Mucosa of gallbladder (tissue), 1 donor: ENCODE results near the gene BEST1. TPM values are rescaled to one million over a fixed set of nuclear protein-coding genes. Genes with fewer than 3 reads are reported as not detected.
"Not testable (repeated sequence)": the region's sequence is repeated elsewhere in the genome, so short reads cannot be mapped to it uniquely, and the experiment has no call there.

Experiments used
- DNase-seq: peaks from one replicate; pipeline ENCODE4 v3.0.0-alpha.2; 2020; ENCODE audit warnings: low spot score
- total RNA-seq: library from RNA; stranded (reverse); gene quantifications from one replicate; pipeline ENCODE4 v1.2.1, GENCODE V29; 2021
- donor health status: DM: no; HTN: no; CAD: no.

Gene BEST1
- total RNA-seq, 1 donor from 2014 or later: 2.8 TPM

DNA sequence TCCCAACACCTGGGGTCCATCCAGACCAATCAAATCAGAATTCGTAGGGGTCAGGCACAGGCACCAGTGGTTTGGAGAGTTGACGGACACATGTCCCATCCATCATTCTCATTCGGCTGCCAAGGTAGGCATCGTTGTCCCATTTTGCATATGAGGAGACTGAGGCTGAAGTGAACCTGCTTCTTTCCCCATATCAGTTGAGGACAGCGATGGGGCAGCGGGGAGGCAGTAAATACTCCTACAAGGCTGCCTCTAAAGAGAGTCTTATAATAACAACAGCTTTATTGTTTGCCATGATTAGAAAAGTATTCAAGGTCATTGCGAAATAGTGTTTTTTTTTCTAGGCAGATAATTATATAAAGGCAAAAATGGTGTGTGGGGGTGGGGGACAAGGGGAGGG is 1.6 kb upstream of the BEST1 start:
- no peak for DNase-seq

DNA sequence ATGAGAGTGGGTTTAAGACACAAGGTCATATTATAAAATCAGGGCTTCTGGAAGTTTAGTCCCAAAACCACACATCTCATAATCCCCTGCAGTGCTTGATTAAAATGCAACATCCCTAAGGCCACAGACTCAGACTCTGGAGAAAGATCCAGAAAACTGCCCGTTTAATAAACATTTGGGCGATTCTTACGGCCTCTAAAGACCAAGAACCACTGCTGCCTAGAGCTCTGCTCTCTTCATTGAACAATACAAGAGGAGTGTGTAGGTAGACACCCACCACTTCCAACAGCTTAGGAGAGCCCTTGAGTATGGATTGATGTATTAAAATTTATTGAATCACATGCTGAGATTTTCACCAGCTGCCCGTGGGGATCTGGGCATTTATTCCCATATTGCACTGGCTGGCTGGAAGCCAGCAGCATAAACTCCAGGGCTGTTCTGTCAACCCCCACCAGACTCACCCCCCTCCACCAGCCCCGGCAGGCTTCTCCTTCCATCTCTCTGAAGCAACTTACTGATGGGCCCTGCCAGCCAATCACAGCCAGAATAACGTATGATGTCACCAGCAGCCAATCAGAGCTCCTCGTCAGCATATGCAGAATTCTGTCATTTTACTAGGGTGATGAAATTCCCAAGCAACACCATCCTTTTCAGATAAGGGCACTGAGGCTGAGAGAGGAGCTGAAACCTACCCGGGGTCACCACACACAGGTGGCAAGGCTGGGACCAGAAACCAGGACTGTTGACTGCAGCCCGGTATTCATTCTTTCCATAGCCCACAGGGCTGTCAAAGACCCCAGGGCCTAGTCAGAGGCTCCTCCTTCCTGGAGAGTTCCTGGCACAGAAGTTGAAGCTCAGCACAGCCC is 749 bp upstream of the BEST1 start:
- peak; percentile 64 for DNase-seq

DNA sequence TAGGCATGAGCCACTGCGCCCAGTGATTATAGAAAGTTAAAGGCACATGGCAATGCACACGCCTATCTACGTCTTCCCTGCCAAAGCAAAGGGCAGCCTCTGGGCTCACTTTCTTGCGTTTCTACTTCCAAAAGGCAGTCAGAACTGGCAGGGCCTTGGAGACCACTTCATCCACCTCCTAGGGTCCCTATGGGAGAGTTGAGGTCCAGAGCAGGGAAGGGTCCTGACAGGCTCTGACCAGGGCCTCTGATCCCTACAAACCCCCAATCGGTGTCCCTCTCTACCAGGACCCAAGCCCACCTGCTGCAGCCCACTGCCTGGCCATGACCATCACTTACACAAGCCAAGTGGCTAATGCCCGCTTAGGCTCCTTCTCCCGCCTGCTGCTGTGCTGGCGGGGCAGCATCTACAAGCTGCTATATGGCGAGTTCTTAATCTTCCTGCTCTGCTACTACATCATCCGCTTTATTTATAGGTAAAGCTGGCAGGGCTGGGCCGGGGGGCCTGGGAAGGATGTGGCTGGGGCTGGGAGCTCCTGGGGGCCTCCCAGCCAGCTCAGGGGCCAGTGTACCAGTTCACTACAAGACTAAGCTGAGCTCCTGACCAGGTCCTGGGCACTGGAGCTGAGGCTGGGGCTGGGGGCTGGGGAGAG is 1.5 kb downstream of the BEST1 start:
- DNase-seq: no peak

DNA sequence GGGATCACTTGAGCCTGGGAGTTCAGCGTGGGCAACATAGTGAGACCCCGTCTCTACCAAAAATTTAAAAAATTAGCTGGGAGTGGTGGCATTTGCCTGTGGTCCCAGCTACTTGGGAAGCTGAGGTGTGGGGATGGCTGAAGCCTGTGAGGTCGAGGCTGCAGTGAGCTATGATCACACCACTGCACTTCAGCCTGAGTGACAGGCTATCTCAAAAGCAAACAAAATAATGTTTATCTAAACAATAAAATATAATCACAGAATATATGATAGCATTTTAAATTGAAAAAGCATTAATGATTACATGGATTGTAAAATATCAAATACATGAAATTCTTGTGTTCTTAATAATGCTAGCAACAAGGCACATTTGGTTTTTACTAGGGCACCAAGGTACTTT is 2.7 kb downstream of the BEST1 start:
- no peak for DNase-seq

DNA sequence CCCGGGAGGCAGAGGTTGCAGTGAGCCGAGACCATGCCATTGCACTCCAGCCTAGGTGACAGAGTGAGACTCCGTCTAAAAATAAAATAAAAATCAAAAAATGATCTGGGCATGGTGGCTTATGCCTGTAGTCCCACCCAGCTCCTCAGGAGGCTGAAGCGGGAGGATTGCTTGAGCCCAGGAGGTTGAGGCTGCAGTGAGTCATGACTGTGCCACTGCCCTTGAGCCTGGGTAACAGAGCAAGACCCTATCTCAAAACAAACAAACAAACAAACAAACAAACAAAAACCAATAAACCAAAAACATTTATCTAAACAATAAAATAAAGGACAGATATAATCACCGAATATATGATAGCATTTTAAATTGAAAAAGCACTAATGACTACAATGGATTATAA is 3.5 kb downstream of the BEST1 start:
- not testable (repeated sequence) for DNase-seq

DNA sequence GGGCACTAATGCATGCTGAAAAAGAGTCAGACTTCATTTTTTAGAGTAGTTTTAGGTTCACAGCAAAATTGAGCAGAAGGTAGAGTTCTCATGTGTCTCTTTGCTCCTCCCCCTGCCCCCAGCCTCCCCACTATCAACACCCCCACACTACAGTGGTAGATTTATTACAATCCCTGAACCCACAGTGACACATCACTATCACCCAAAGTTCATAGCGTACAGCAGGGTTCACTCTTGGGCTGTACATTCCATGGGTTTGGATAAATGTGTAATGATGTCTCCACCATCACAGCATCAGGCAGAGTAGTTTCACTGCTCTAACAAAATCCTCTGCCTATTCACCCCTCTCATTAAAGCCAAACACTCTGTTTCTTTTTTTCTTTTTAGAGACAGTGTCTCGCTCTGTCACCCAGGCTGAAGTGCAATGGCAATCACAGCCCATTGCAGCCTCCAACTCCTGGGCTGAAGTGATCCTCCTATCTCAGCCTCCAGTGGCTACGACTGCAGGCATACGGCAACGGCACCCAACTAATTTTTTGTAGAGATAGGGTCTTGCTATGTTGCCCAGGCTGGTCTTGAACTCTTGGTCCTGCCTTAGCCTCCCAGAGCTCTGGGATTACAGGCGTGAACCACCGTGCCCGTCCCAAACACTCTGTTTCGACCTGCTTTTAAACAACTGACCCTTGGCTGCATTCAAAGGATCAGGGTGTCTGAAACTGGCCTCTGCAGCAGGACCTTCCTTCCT is 4.1 kb downstream of the BEST1 start:
- no peak for DNase-seq

DNA sequence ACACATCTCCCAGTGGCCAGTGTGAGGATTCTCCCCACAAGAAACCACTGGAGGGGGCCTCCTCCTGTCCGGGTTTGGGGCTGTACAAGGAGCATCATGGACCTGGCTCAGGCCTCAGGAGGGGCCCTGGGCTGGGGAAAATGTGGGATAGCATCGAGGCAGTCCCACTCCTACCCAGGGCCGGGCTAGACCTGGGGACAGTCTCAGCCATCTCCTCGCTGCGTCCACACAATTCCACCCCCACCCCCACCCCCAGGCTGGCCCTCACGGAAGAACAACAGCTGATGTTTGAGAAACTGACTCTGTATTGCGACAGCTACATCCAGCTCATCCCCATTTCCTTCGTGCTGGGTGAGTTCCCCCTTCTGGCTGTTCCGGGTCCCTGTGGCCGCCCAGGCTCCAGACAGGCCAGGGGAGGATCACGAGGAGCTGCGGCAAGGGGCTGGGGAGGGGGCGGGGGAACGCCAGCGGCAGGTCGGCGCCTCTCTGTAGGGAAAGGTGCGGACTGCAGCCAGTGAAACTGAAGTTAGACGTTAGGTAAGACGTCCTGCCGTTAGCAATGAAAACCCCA is 4.8 kb downstream of the BEST1 start:
- no peak for DNase-seq

DNA sequence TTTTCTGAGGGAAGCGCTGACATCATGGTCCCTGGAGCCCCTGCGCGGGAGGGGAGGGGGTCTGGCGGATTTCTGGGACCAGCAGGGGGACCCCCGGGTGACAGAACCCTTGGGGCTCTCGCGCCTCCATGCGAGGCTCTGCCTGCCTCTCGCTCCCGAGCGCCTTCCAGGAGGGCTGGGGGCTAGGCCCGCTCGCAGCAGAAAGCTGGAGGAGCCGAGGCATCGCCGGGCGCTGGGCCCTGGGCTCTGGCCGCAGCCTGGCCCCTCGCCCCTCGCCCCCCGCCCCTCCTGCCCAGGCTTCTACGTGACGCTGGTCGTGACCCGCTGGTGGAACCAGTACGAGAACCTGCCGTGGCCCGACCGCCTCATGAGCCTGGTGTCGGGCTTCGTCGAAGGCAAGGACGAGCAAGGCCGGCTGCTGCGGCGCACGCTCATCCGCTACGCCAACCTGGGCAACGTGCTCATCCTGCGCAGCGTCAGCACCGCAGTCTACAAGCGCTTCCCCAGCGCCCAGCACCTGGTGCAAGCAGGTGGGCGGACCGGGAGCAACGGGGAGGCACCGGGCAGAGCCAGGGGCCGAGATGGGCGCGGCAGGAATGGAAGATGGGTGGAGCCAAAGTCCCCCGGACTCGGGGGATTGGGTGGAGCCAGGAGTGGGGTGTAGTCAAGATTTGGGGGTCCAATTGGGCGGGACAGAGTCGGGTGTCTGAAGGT is 5.4 kb downstream of the BEST1 start:
- DNase-seq: no peak

DNA sequence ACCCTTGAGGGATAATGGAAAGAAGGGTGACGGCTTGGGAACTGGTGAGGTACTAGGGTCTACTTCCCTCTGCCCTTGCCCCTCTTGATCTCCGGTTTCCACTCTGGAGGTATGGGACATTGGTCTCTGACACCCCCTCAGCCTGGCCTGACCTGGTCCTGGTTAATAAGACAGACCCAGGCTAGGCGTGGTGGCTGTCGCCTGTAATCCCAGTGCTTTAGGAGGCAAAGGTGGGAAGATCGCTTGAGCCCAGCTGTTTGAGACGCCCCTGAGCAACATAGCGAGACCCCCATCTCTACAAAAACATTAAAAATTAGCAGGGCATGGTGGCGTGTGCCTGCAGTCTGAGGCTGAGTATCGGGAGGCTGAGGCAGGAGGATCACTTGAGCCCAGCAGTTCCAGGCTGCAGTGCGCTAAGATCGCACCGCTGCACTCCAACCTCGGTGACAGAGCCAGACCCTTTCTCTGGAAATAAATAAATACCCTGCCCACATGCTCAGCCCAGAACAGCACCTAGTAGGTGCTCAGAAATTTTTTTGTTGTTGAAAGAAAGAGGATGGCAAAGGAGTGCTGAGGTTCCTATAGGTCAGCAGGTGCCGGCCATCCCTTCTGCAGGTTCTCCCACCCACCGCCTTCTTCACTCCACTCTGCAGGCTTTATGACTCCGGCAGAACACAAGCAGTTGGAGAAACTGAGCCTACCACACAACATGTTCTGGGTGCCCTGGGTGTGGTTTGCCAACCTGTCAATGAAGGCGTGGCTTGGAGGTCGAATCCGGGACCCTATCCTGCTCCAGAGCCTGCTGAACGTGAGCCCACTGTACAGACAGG is 6.3 kb downstream of the BEST1 start:
- DNase-seq: no peak

DNA sequence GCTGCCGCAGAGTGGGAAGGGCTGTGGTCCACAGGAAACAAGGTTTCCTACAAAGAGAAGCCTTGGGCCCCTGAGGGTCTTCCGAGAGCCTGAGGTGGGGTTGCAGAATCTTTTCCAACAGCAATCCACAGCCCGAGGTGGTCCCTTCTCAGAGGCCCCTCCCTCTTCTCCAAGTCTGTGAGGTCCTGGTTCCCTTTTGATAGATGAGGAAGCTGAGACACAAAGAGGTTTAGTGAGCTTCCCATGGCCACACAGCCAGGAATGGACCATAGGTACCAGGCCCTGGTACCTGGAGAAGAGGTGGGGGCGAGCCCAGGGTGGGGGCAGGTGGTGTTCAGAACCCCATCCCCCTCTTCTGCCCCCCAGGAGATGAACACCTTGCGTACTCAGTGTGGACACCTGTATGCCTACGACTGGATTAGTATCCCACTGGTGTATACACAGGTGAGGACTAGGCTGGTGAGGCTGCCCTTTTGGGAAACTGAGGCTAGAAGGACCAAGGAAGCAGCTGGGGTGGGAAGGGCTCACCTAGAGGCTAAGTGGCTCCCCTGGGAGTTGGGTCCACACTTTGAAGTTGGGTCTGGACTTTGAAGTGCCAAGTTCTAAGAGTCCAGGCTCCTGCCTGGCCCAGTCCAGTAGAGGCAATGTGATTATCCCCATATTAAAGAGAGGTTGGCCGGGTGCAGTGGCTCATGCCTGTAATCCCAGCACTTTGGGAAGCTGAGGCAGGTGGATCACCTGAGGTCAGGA is 7.0 kb downstream of the BEST1 start:
- no peak for DNase-seq

DNA sequence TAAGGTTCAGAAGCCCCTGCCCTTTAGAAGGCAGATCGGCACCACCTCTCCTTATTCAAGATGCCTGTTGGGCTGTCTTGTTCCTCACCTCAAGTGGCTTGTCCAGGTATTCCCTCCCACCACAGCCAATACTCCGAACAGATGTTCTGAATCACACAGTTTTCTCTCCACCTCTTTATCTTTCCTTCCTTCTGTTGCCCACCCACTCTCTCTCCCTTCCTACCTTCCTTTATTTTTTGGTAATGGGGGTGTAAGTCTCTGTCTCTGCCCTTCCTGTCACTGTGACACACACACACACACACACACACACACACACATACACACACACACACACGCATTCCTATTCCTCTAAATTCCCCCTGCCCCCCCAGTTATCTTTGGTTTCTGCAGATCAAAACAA is 8.4 kb downstream of the BEST1 start:
- no peak for DNase-seq

DNA sequence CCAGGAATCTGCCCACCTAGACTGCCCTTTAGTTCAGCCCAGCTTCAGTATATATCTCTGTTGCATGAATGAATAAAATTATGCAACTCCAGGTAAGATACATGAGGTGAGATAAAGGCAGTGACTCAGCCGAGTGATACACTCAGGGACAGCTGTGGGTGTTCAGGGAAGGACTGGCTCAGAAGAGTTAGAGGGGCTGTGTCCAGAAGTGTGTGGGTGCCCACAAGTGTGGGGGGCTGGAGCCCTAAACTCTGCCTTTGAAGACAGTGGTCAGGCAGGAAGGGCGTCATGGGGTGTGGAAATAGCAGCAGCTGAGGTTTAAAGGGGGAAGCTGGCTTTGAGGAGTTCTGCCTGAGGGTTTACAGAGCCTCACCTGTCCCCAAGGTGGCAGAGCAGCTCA is 9.0 kb downstream of the BEST1 start:
- DNase-seq: no peak

DNA sequence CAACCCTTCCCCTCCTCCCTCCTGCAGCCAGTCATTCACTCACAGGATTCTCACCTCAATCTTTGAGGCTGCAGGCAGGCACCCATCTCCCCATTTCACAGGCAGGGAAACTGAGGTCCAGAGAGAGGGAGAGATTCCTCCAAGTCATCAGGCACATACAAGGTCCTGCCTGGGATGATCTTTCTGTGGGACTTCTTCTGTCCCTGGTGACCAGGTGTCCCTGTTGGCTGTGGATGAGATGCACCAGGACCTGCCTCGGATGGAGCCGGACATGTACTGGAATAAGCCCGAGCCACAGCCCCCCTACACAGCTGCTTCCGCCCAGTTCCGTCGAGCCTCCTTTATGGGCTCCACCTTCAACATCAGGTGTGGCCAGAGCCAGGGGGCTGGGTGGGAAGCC is 9.5 kb downstream of the BEST1 start:
- no peak for DNase-seq

DNA sequence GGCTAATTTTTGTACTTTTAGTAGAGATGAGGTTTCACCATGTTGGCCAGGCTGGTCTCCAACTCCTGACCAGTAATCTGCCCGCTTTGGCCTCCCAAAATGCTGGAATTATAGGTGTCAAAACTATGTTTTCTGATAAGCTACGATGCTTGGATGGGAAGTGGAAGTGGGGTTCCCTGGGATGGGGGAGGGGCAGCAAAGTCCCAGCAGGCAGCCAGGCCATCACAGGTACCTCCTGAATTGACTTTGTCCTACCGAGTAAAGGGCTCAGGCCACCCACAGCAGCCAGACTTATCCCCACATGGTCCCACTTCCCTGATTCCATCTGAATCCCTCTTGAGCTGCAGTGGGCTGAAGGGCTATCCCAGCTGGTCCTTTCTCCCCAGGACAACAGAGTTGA is 10.4 kb downstream of the BEST1 start:
- DNase-seq: no peak

DNA sequence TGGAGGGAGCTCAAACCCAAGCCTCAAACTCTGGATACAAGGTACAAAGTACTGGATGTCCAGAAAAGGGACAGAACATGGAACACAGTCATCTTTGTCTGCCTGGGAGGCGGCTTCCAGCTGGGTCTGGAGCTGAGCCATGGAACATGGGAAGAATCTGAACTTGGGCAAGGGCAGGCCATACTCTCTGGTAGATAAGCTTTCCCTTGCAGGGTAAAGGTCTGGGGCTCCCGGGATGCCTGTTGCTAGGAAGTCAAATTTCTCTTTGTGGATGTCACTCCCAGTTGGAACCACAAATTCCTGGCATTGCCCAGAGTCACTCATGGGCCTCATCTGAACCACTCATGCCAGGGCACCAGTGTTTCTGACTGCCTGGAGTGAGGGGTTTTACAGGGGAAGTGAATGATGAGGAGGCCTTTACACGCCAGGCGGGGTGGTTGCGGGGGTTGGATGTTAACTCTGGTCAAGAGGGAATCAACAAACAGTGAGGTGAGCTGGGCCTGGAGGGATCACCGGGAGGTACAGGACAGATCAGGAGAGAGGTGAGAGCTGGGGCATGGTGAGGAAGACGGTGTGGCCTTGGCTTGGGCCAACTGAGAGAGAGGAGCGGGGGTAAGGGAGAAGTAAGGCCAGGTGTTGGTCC is 11.5 kb downstream of the BEST1 start:
- no peak for DNase-seq

DNA sequence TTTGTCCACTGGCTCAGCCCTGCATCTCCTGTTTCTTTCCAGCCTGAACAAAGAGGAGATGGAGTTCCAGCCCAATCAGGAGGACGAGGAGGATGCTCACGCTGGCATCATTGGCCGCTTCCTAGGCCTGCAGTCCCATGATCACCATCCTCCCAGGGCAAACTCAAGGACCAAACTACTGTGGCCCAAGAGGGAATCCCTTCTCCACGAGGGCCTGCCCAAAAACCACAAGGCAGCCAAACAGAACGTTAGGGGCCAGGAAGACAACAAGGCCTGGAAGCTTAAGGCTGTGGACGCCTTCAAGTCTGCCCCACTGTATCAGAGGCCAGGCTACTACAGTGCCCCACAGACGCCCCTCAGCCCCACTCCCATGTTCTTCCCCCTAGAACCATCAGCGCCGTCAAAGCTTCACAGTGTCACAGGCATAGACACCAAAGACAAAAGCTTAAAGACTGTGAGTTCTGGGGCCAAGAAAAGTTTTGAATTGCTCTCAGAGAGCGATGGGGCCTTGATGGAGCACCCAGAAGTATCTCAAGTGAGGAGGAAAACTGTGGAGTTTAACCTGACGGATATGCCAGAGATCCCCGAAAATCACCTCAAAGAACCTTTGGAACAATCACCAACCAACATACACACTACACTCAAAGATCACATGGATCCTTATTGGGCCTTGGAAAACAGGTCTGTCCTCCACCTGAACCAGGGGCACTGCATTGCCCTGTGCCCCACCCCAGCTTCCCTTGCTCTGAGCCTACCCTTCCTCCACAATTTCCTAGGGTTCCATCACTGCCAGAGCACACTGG is 12.3 kb downstream of the BEST1 start:
- no peak for DNase-seq

DNA sequence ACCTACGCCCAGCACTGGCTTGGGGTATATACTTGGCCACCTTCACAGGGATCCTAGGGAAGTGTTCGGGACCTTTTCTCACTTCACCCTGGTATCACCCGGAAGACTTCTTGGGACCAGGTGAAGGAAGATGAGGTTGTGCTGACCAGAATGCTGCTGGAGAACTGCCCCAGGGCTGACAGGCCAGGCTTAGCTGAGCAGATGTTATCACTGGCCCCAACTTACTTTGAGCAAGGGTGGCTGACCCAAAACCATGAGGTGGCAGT is 12.8 kb downstream of the BEST1 start:
- no peak for DNase-seq

DNA sequence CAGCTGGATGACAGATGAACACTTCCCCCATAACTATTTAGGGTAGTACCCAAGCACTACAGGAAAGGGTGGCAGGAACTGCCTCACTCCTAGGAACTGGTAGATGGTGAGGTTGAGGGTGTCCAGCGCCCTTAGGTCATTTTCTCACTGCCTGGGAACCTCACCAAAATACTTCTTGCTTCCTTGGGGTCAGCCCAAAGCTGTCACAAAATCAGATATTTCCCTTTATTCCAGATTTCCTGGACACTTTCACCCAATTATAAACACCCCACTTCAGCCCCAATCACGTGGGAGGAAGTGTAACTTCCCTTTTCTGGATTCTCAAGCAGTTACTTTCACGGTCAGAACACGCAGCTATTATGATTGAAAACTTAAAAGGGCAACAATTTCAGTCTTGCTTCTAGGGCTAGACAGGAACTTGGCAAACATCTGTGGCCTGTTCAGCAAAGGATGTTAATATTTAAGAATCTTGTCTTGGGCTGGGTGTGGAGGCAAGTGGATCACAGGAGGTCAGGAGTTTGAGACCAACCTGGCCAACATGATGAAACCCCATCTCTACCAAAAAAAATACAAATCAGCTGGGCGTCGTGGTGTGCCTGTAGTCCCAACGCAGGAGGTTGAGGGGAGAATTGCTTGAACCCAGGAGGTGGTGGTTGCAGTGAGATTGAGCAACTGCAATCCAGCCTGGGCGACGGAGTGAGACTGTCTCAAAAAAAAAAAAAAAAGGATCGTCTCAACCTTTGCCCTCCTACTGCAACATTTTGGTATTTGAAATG is 13.3 kb downstream of the BEST1 start:
- DNase-seq: no peak
